ENCODE results near the gene RRP12. TPM values are rescaled to one million over a fixed set of nuclear protein-coding genes. Genes with fewer than 3 reads are reported as not detected.

RRP12 gene
- total RNA-seq, 1 donor from 2014 or later: 6.1 TPM

- Histone ChIP-seq H3K27me3 (no peaks in the 10 kb centered on the region), H3K27ac (peak overlapping the region; percentile 88), H3K4me2 (no peak overlapping the region), H3F3A (ENCODE audit: low read depth) (peaks cover 54% of the 10 kb centered on the region), H3K4me3 (no peak overlapping the region), H4K20me1 (ENCODE audit: low read depth) (peaks cover 47% of the 10 kb centered on the region), H3K4me1 (peaks cover 6% of the 10 kb centered on the region), H3K9ac (no peak overlapping the region), H3K79me2 (ENCODE audit: low read depth) (peaks cover 26% of the 10 kb centered on the region), H2AFZ (replicated peaks) (no peak overlapping the region), H3K36me3 (peaks cover 17% of the 10 kb centered on the region), H3K9me3 (ENCODE audit: low read depth) (no peaks in the 10 kb centered on the region)
- no peak overlapping the region for H3K27ac Mint-ChIP-seq
- H3K9me3 Mint-ChIP-seq: no peaks in the 10 kb centered on the region
- TF ChIP-seq EZH2phosphoT487 (IDR thresholded peaks at IDR 0.05) (no peak), EZH2 (IDR thresholded peaks at IDR 0.05) (no peak), CTCF (IDR thresholded peaks at IDR 0.05) (no peak)
- H3K27me3 Mint-ChIP-seq (ENCODE audit: insufficient read depth, low read depth): no peaks in the 10 kb centered on the region
- peaks cover 5% of the 10 kb centered on the region for H3K4me1 Mint-ChIP-seq
- H3K36me3 Mint-ChIP-seq: peaks cover 29% of the 10 kb centered on the region
- H3K4me3 Mint-ChIP-seq: no peak overlapping the region
- DNase-seq (ENCODE audit: low spot score): no peak
Observed at GRCh38 chr10:97434055-97434454, 32.9 kb upstream of the RRP12 start.

DNA sequence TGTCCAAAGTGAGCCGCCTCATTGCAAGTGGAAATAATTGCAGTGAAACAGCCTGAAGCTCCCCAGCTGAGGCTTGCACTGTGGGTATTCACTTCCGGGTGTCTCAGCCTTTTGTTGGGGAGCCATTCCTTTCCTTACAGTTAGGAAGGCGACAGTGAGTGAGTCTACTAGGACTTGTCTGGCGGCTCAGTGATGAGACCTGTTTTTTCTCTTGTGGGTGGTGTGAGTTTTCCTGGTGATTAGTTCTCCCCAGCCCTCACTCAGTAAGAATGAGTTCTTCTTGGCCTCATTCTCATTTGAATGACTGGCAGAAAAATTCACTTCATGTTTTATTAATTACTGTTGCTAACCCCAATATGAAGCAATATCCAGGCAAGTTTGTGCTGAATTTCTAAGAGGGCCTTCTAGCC, 27.4 kb upstream of the RRP12 start:
- Histone ChIP-seq H3K9me3 (ENCODE audit: low read depth) (no peaks in the 10 kb centered on the region), H4K20me1 (ENCODE audit: low read depth) (peaks cover 57% of the 10 kb centered on the region), H2AFZ (replicated peaks) (no peak overlapping the region), H3K27ac (peak overlapping the region; percentile 77), H3F3A (ENCODE audit: low read depth) (peaks cover 74% of the 10 kb centered on the region), H3K9ac (peak overlapping the region; percentile 89), H3K27me3 (no peaks in the 10 kb centered on the region), H3K4me2 (peak overlapping the region; percentile 96), H3K36me3 (peaks cover 17% of the 10 kb centered on the region), H3K4me1 (peaks cover 19% of the 10 kb centered on the region), H3K79me2 (ENCODE audit: low read depth) (peaks cover 56% of the 10 kb centered on the region), H3K4me3 (peak overlapping the region; percentile 94)
- Mint-ChIP-seq H3K4me3 (peak overlapping the region; percentile 96), H3K27me3 (ENCODE audit: insufficient read depth, low read depth) (peaks cover 2% of the 10 kb centered on the region), H3K4me1 (peaks cover 27% of the 10 kb centered on the region), H3K36me3 (peaks cover 38% of the 10 kb centered on the region), H3K27ac (peak overlapping the region; percentile 27), H3K9me3 (no peaks in the 10 kb centered on the region)
- TF ChIP-seq CTCF (IDR thresholded peaks at IDR 0.05): no peak
- TF ChIP-seq EZH2 (IDR thresholded peaks at IDR 0.05): no peak
- no peak for TF ChIP-seq EZH2phosphoT487 (IDR thresholded peaks at IDR 0.05)
- peak; percentile 48 for DNase-seq (ENCODE audit: low spot score)

- Mint-ChIP-seq H3K36me3 (peaks cover 38% of the 10 kb centered on the region), H3K27me3 (ENCODE audit: insufficient read depth, low read depth) (peaks cover 2% of the 10 kb centered on the region), H3K4me1 (peaks cover 31% of the 10 kb centered on the region), H3K27ac (peak overlapping the region; percentile 79), H3K4me3 (peak overlapping the region; percentile 96), H3K9me3 (no peaks in the 10 kb centered on the region)
- Histone ChIP-seq H3K4me3 (peak overlapping the region; percentile 94), H3F3A (ENCODE audit: low read depth) (peaks cover 70% of the 10 kb centered on the region), H3K27ac (peak overlapping the region; percentile 77), H3K36me3 (peaks cover 17% of the 10 kb centered on the region), H3K9me3 (ENCODE audit: low read depth) (no peaks in the 10 kb centered on the region), H3K9ac (peak overlapping the region; percentile 89), H2AFZ (replicated peaks) (no peak overlapping the region), H4K20me1 (ENCODE audit: low read depth) (peaks cover 54% of the 10 kb centered on the region), H3K27me3 (no peaks in the 10 kb centered on the region), H3K79me2 (ENCODE audit: low read depth) (peaks cover 56% of the 10 kb centered on the region), H3K4me1 (peaks cover 19% of the 10 kb centered on the region), H3K4me2 (peak overlapping the region; percentile 96)
- DNase-seq (ENCODE audit: low spot score): peak; percentile 82
- TF ChIP-seq EZH2 (IDR thresholded peaks at IDR 0.05) (no peak), EZH2phosphoT487 (IDR thresholded peaks at IDR 0.05) (no peak), CTCF (IDR thresholded peaks at IDR 0.05) (no peak)
Observed at GRCh38 chr10:97427571-97428179, 26.5 kb upstream of the RRP12 start.

All from neural progenitor cell (in vitro differentiated cells).